GM20000 (cell line): ENCODE results near the gene NCOA1.

Experiments used
- DNase-seq: peaks from one replicate; pipeline ENCODE4 v3.0.0; 2012; ENCODE audit warnings: low spot score
- TF ChIP-seq, protein P1 (sequence below): IDR thresholded peaks from 2 replicates; pipeline ENCODE4 v1.5.1; 2012; ENCODE audit warnings: mild to moderate bottlenecking, control low read depth; ENCODE audit errors: extremely low read depth, missing control alignments

NCOA1 gene

DNA sequence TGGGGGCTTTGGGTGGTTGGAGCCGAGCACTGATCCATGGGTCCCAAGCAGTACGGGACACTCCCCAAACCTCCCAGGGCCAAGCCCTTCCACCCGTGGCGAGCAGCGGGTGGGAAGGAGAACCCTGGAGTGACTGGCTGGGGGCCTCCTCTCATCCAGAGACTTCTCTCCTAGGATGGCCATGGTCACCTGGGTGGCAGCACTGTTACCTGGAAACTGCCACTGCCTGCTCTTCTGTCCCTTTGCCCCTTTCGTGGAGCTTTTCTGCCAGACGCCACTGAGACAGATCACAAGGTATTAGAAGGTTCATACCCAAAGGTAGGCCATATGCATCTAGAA lies 329.1 kb downstream of the NCOA1 start:
- TF ChIP-seq, protein P1, sequence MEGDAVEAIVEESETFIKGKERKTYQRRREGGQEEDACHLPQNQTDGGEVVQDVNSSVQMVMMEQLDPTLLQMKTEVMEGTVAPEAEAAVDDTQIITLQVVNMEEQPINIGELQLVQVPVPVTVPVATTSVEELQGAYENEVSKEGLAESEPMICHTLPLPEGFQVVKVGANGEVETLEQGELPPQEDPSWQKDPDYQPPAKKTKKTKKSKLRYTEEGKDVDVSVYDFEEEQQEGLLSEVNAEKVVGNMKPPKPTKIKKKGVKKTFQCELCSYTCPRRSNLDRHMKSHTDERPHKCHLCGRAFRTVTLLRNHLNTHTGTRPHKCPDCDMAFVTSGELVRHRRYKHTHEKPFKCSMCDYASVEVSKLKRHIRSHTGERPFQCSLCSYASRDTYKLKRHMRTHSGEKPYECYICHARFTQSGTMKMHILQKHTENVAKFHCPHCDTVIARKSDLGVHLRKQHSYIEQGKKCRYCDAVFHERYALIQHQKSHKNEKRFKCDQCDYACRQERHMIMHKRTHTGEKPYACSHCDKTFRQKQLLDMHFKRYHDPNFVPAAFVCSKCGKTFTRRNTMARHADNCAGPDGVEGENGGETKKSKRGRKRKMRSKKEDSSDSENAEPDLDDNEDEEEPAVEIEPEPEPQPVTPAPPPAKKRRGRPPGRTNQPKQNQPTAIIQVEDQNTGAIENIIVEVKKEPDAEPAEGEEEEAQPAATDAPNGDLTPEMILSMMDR, result no peak
- no peak for DNase-seq
